Loucy (cell line): ENCODE results near the gene KLKB1.

Experiments
- H2AFZ ChIP-seq: fragments of 200-600 bp; sonication (generic); 2 replicates; pipeline ENCODE4 v1.6.0; 2016; ENCODE audit warnings: antibody characterized with exemption, mild to moderate bottlenecking, low read length, moderate library complexity
- H3F3A ChIP-seq: fragments of 200-600 bp; 2 replicates; pipeline ENCODE4 v1.6.0; 2016; ENCODE audit warnings: antibody characterized with exemption, low read depth, mild to moderate bottlenecking
- H3K27me3 ChIP-seq: fragments of 200-600 bp; sonication (generic); 2 replicates; pipeline ENCODE4 v1.6.1; 2014; ENCODE audit warnings: low read length, mild to moderate bottlenecking; ENCODE audit not compliant: insufficient read depth, poor library complexity, severe bottlenecking
- H3K36me3 ChIP-seq: fragments of 200-600 bp; sonication (generic); 2 replicates; pipeline ENCODE4 v1.6.1; 2016; ENCODE audit warnings: low read length; ENCODE audit not compliant: insufficient read depth
- H3K4me1 ChIP-seq: fragments of 200-600 bp; sonication (generic); 2 replicates; pipeline ENCODE4 v1.5.1; 2014; ENCODE audit warnings: low read length, mild to moderate bottlenecking; ENCODE audit not compliant: insufficient read depth, poor library complexity, severe bottlenecking
- H3K4me2 ChIP-seq: fragments of 200-600 bp; sonication (generic); 2 replicates; pipeline ENCODE4 v1.6.0; 2014; ENCODE audit warnings: antibody characterized with exemption, low read length, low read depth, mild to moderate bottlenecking; ENCODE audit not compliant: poor library complexity, severe bottlenecking
- H3K4me3 ChIP-seq: fragments of 200-600 bp; sonication (generic); 2 replicates; pipeline ENCODE4 v1.5.1; 2014; ENCODE audit warnings: low read length, mild to moderate bottlenecking, mixed read lengths; ENCODE audit not compliant: poor library complexity, severe bottlenecking
- H3K79me2 ChIP-seq: fragments of 200-600 bp; sonication (generic); 2 replicates; pipeline ENCODE4 v1.6.1; 2014; ENCODE audit warnings: low read length; ENCODE audit not compliant: insufficient read depth
- H3K9ac ChIP-seq: fragments of 200-600 bp; sonication (generic); 2 replicates; pipeline ENCODE4 v1.6.0; 2014; ENCODE audit warnings: mild to moderate bottlenecking, low read depth, low read length, moderate library complexity; ENCODE audit not compliant: poor library complexity, severe bottlenecking
- H3K9me2 ChIP-seq: fragments of 200-600 bp; sonication (generic); replicated peaks from 2 replicates; pipeline ENCODE4 v1.6.1; 2016; ENCODE audit warnings: low read depth, low read length, mixed read lengths
- H3K9me3 ChIP-seq: fragments of 200-600 bp; sonication (generic); 2 replicates; pipeline ENCODE4 v1.6.1; 2014; ENCODE audit warnings: mild to moderate bottlenecking, antibody characterized with exemption, low read length, low read depth; ENCODE audit not compliant: insufficient read depth
- H4K20me1 ChIP-seq: fragments of 200-600 bp; sonication (generic); 2 replicates; pipeline ENCODE4 v1.6.0; 2014; ENCODE audit warnings: antibody characterized with exemption, low read length, mild to moderate bottlenecking; ENCODE audit not compliant: insufficient read depth, poor library complexity, severe bottlenecking
- EZH2phosphoT487 ChIP-seq: fragments of 200-600 bp; IDR thresholded peaks from 2 replicates; pipeline ENCODE4 v1.6.1; 2018; ENCODE audit warnings: antibody characterized with exemption, mild to moderate bottlenecking, moderate library complexity, borderline replicate concordance
- TF ChIP-seq, protein P1 (sequence below): fragments of 200-600 bp; sonication (generic); conservative IDR thresholded peaks from 2 replicates; pipeline ENCODE4 v1.5.1; 2014; ENCODE audit warnings: mild to moderate bottlenecking, antibody characterized with exemption, low read length

The KLKB1 gene

DNA sequence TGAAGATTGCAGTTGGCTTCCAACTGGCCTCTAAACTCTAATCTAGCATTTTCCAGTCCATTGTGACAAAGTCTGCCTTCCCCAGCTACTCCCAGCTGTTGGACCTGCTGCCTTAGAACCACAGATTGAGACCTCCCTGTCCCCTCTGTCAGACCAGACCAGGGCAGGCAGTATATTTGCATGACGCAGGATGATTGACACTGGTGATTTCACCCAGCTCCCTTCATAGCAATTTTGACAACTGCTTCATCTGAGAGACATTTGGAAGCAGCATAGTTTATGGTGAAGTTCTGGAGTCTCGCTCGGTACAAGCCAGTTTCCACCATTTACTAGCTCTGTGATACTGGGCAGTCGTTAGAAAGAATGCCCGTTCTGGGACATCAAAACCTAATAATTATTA is 33.5 kb upstream of the KLKB1 start:
- H3K9me3 ChIP-seq, result no peaks in the 10 kb centered on the region
- H3K27me3 ChIP-seq, result no peaks in the 10 kb centered on the region
- peaks cover 29% of the 10 kb centered on the region for H3K4me1 ChIP-seq
- H4K20me1 ChIP-seq, result no peaks in the 10 kb centered on the region
- TF ChIP-seq, protein P1, sequence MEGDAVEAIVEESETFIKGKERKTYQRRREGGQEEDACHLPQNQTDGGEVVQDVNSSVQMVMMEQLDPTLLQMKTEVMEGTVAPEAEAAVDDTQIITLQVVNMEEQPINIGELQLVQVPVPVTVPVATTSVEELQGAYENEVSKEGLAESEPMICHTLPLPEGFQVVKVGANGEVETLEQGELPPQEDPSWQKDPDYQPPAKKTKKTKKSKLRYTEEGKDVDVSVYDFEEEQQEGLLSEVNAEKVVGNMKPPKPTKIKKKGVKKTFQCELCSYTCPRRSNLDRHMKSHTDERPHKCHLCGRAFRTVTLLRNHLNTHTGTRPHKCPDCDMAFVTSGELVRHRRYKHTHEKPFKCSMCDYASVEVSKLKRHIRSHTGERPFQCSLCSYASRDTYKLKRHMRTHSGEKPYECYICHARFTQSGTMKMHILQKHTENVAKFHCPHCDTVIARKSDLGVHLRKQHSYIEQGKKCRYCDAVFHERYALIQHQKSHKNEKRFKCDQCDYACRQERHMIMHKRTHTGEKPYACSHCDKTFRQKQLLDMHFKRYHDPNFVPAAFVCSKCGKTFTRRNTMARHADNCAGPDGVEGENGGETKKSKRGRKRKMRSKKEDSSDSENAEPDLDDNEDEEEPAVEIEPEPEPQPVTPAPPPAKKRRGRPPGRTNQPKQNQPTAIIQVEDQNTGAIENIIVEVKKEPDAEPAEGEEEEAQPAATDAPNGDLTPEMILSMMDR, result no peak
- TF ChIP-seq EZH2phosphoT487, result no peak
- no peak overlapping the region for H2AFZ ChIP-seq
- peak overlapping the region; percentile 82 for H3K4me2 ChIP-seq
- no peaks in the 10 kb centered on the region for H3K9me2 ChIP-seq
- H3K9ac ChIP-seq, result peak overlapping the region; percentile 93
- no peaks in the 10 kb centered on the region for H3K36me3 ChIP-seq
- H3K79me2 ChIP-seq, result peaks cover 23% of the 10 kb centered on the region
- no peaks in the 10 kb centered on the region for H3F3A ChIP-seq
- peak overlapping the region; percentile 95 for H3K4me3 ChIP-seq

GRCh38 chr4:186196063-186196462 is 31.2 kb upstream of the KLKB1 start:
- Histone ChIP-seq H3K27me3 (no peaks in the 10 kb centered on the region), H4K20me1 (no peaks in the 10 kb centered on the region), H3K9me2 (no peaks in the 10 kb centered on the region), H3K4me1 (peaks cover 18% of the 10 kb centered on the region), H3K4me2 (no peak overlapping the region), H3K79me2 (peaks cover 23% of the 10 kb centered on the region), H3K36me3 (no peaks in the 10 kb centered on the region), H3F3A (no peaks in the 10 kb centered on the region), H3K4me3 (no peak overlapping the region), H3K9ac (no peak overlapping the region), H3K9me3 (no peaks in the 10 kb centered on the region), H2AFZ (no peak overlapping the region)
- TF ChIP-seq EZH2phosphoT487, result no peak
- TF ChIP-seq, protein P1, result no peak

- Histone ChIP-seq H3K4me1 (no peaks in the 10 kb centered on the region), H3K27me3 (no peaks in the 10 kb centered on the region), H3K79me2 (no peaks in the 10 kb centered on the region), H3K36me3 (no peaks in the 10 kb centered on the region), H4K20me1 (no peaks in the 10 kb centered on the region), H3K4me2 (no peak overlapping the region), H3K9me3 (no peaks in the 10 kb centered on the region), H3K9ac (no peak overlapping the region), H3F3A (no peaks in the 10 kb centered on the region), H3K4me3 (no peak overlapping the region), H2AFZ (no peak overlapping the region), H3K9me2 (no peaks in the 10 kb centered on the region)
- TF ChIP-seq, protein P1, result no peak
- TF ChIP-seq EZH2phosphoT487, result no peak
Observed at GRCh38 chr4:186200516-186200915, 26.8 kb upstream of the KLKB1 start.
